Erythroblast (primary cell): ENCODE results near the gene MKKS.

Experiments
- GATA1 ChIP-seq: IDR thresholded peaks from 2 replicates; pipeline ENCODE4 v1.6.1; 2011; ENCODE audit warnings: low read depth, mild to moderate bottlenecking, control low read depth, low read length, moderate library complexity
- POLR2A ChIP-seq: IDR thresholded peaks from 2 replicates; pipeline ENCODE4 v1.6.1; 2011; ENCODE audit warnings: mild to moderate bottlenecking, low read length

DNA sequence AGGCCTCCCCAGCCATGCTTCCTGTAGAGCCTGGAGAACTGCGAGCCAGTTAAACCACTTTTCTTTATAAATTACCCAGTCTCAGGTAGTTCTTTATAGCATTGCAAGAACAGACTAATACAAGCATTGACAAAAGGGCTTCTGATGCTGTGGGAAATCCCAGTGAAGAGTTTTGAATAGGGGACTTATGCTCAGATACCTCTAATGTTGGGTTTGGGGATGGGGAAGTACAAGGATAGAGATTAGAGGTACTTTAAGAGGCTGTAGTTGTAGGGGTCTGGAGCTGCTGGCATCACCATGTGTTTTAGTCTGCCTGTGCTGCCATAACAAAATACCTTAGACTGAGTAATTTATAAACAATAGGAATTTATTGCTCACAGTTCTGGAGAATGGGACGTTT is 9.9 kb upstream of the MKKS start:
- TF ChIP-seq POLR2A, result no peak
- no peak for TF ChIP-seq GATA1
